Fibroblast of the aortic adventitia (primary cell): ENCODE measurements around the gene ACAP1. TPM values are rescaled to one million over a fixed set of nuclear protein-coding genes. Genes with fewer than 3 reads are reported as not detected.
"Not testable (repeated sequence)": the region's sequence is repeated elsewhere in the genome, so short reads cannot be mapped to it uniquely, and the experiment has no call there.

Experiments
- DNase-seq: peaks from one replicate; pipeline ENCODE4 v3.0.0-alpha.2; 2010; ENCODE audit warnings: low read depth
- H3K4me3 ChIP-seq: 2 replicates; pipeline ENCODE4 v1.5.1; 2011; ENCODE audit warnings: low read depth, mild to moderate bottlenecking, control low read depth, low read length, moderate library complexity
- total RNA-seq: library from RNA; depleted of rRNA; stranded (reverse); fragments of >200 nt; gene quantifications from 2 replicates; pipeline ENCODE4 v1.2.3, GENCODE V29; 2012; ENCODE audit warnings: low replicate concordance
- TF ChIP-seq, protein P1 (sequence below): IDR thresholded peaks from 2 replicates; pipeline ENCODE4 v1.5.1; 2011; ENCODE audit warnings: mild to moderate bottlenecking, low read length, control low read depth, inconsistent platforms; ENCODE audit not compliant: insufficient read depth

The ACAP1 gene
- total RNA-seq, 1 donor: 0.72 TPM

GRCh38 chr17:7367918-7368598 is 31.7 kb downstream of the ACAP1 start:
- TF ChIP-seq, protein P1, sequence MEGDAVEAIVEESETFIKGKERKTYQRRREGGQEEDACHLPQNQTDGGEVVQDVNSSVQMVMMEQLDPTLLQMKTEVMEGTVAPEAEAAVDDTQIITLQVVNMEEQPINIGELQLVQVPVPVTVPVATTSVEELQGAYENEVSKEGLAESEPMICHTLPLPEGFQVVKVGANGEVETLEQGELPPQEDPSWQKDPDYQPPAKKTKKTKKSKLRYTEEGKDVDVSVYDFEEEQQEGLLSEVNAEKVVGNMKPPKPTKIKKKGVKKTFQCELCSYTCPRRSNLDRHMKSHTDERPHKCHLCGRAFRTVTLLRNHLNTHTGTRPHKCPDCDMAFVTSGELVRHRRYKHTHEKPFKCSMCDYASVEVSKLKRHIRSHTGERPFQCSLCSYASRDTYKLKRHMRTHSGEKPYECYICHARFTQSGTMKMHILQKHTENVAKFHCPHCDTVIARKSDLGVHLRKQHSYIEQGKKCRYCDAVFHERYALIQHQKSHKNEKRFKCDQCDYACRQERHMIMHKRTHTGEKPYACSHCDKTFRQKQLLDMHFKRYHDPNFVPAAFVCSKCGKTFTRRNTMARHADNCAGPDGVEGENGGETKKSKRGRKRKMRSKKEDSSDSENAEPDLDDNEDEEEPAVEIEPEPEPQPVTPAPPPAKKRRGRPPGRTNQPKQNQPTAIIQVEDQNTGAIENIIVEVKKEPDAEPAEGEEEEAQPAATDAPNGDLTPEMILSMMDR: no peak
- H3K4me3 ChIP-seq: no peak overlapping the region
- DNase-seq: no peak

DNA sequence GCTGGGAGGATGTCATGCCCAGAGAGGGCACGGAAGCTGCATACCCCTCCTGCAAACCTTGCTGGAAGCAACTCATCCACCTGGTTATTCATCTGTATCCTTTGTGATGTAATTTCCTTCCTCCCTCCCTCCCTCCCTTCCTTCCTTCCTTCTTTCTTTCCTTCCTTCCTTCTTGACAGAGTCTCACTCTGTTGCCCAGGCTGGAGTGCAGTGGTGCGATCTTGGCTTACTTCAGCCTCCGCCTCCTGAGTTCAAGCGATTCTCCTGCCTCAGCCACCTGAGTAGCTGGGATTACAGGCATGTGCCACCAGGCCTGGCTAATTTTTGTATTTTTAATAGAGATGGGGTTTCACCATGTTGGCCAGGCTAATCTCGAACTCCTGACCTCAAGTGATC is 32.3 kb downstream of the ACAP1 start:
- not testable (repeated sequence) for DNase-seq, H3K4me3 ChIP-seq

DNA sequence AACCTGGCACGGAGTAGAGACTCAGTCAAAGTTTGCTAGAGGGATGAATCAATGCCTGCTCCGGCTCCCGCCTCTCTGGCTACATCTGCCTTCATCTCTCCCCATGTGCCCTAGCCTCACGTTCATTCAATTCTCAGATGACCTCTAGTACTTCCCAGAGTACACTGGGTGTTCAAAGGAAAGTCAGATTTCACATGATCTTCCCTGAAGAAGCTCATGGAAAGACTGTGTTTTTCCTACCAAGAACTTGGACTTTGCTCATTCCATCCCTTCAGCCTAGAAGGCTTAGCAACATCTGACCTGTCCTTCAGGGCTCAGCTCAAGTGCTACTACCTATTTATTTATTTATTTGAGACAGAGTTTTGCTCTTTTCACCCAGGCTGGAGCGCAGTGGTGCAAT is 33.5 kb downstream of the ACAP1 start:
- H3K4me3 ChIP-seq: no peak overlapping the region
- DNase-seq: no peak
- TF ChIP-seq, protein P1: no peak

GRCh38 chr17:7370853-7371252 is 34.5 kb downstream of the ACAP1 start:
- TF ChIP-seq, protein P1: no peak
- DNase-seq: no peak
- no peak overlapping the region for H3K4me3 ChIP-seq

GRCh38 chr17:7374353-7374752 is 38.0 kb downstream of the ACAP1 start:
- DNase-seq: no peak
- no peak overlapping the region for H3K4me3 ChIP-seq
- TF ChIP-seq, protein P1: no peak

DNA sequence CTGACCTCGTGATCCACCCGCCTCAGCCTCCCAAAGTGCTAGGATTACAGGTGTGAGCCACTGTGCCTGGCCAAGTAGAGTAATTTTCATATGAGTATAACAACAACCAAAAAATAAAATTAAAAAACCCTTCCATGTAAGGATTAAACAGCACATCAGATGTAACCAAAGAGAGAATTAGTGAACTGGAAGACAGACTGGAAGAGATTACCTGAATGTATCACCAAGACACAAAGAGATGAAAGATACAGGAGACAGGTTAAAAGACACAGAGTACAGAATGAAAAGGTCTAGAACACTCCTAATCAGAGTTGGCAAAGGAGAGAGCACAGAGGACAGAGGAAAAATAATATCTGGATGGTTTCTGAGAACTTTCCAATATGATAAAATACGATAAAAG is 42.8 kb downstream of the ACAP1 start:
- TF ChIP-seq, protein P1: no peak
- no peak for DNase-seq
- no peak overlapping the region for H3K4me3 ChIP-seq

DNA sequence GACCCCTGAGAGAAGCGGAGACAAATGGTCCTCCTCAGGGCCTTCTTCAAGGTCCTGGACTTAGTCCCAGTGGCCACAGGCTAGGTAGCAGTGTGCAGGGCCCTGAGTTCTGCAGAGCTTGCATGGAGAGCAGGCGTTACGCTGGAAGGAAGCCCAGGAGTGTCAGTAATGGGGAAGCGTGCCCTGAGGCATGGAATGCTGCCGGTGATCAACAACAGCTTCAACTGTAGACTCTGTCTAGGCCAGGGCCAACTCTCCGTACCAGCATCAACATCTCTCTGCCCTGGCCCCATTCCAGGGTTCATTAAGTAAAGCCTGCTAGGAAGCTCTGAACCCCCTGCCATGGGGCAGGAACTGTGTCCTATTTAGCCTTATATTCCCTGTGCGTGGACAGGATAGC is 44.0 kb downstream of the ACAP1 start:
- peak; percentile 74 for DNase-seq
- TF ChIP-seq, protein P1: no peak
- no peak overlapping the region for H3K4me3 ChIP-seq
